CD4-positive, alpha-beta T cell treated with Interferon alpha-2 for 1 hour (primary cell): Measurements from ENCODE around the gene SOX2.

Experiments used
- DNase-seq, 2 donors: peaks; one replicate each; pipeline ENCODE4 v3.0.0-alpha.2; 2020 to 2022

The SOX2 gene

DNA sequence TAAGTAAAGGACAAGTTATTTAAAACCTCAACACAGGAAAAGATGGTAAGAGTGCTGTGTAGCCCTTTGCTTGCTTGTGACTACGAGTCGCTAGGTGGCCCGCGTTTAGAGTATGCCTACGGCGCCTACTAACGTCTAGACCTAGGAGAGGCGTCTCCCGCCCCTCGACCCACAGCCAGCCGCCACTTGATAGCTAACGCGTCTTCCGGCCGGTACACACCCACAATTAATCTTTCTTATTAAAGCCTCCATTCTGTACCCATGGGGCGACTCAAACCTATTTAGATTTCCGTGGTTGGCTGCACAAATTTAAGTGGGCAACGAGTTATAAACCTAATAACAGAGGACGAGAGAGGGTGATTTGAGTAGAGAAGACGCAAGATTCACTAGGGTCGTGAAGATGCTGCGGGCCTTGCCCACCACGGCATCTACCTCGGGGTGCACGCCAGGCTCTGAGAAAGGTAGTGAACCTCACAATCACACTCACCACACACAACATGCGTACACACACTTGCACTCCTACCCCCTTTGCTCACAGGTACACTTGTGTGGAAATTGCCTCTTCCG is 12.0 kb downstream of the SOX2 start:
- DNase-seq, result no peak

- no peak for DNase-seq
Observed at GRCh38 chr3:181724192-181724965, 12.7 kb downstream of the SOX2 start.

DNA sequence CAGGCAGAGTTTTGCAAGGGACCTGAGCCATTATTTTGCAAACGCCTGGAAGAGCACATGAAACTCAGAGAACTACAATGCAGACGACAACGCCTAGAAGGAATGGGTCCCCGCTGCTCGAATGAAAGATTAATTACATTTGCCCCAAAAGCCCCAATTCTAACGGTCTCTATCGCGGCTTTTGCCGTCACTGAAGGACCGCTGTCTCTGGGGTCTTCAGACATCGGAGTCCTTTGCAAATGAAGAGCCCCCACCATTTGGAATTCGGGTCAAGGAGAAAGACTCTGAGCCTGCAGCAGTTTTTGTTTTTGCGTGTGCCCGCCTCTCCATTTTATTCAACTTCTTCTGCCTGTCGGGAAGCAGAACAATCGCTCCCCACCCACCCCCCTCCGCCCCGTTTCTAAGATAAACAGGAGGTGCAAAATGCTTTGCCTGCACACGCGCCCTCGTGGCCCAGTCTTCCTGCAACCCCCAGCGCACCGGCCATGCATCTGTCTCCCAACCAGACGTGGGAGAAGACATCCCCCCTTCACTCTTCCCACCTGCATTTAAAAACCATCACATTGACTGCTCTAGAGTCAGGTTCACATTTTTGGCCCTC is 13.5 kb downstream of the SOX2 start:
- DNase-seq, result no peak

- DNase-seq, result no peak
Observed at GRCh38 chr3:181725830-181726229, 14.1 kb downstream of the SOX2 start.

- DNase-seq, result no peak
Observed at GRCh38 chr3:181726351-181727330, 14.9 kb downstream of the SOX2 start.

DNA sequence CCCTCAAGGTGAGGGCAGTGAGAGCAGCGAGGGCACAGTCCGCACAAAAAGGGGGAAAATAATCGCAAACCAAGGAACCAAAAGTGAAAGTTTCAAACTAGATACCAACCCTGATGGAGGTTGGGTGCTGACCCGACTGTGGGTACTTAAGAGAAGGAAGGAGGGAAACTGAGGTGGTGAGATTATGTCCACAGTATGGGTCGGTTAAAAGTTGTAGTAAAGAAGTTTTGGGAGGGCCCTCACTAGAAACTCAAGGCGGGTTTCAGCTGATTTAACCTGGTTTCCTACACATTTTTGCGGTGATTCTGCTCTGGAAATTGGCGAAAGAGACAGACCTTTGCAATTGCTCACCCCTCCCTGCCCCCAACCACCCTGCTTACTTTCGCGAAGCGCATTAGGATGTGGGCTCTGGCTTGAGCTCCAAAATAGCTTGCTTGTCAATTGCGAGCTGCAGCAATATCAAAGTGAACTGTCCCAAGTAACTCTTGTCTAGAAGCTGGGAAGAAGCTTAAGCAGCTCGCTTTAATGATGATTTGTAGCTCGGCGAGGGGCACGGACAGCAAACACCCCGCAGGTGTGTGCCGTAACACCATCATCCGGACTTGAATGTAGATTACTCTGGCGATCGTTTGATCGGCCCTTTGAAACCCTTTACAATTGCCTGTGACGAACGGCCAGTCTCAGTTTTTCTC is 15.8 kb downstream of the SOX2 start:
- DNase-seq, result no peak

- DNase-seq, result no peak
Observed at GRCh38 chr3:181728470-181729340, 17.0 kb downstream of the SOX2 start.

GRCh38 chr3:181729341-181729869 is 17.7 kb downstream of the SOX2 start:
- no peak for DNase-seq

DNA sequence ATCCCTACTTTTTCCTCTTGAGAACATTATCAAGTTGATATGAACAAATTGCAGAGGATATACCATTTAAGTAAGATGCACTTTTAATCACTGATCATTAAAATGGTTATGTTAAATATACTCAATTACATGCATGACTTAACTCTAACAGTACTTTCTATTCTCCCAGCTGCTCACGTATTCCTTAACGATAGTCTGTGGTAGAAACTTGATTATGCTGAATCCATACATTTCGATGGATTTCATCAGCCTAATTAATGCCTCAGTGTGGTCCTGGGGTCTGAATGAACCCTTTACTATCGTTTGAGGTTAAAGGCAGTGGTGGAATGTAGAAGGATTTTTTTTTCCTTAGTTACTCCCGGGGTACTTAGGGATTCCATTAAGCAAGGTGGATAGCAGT is 18.6 kb downstream of the SOX2 start:
- no peak for DNase-seq

- DNase-seq, result no peak
Observed at GRCh38 chr3:181730934-181731333, 19.2 kb downstream of the SOX2 start.

DNA sequence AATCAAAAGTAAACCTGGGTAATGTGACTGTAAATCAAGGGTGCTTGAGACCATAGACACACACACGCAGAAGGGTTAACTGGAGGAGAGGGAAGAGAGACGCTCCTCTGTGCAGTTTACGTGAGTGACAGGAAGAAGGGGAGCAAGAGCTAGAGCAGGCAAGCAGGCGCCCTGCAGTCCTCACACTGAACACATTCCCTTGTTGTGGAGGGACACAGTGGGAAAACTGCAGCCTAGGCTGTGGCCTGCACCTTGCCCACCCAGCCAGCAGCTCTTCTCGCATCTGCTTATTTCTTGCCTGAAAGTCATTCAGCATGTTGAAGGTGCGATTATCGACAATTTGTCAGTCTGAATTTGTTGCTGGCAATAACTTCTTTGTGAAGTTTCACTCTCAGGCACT is 24.2 kb downstream of the SOX2 start:
- no peak for DNase-seq

GRCh38 chr3:181738551-181738950 is 26.8 kb downstream of the SOX2 start:
- DNase-seq, result no peak

GRCh38 chr3:181739628-181740027 is 27.9 kb downstream of the SOX2 start:
- no peak for DNase-seq

DNA sequence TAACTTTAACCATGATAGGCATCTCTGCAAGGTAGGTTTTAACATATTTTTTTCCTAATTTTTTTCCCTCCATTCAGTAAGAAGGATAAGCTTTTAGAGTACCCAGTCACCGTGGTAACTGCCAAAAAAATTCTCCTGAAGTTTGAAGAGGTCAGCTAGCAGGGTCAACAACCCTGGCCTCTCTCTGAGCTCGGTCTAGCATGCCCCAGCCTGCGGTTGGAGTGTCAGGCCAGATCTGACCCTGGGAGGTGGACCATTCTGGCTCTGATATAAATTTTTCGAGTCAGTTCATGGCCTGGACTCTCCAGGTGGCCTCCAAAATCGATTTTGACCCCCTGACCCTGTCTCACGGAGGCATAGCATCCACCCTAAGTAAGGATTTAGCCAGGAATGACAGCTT is 29.7 kb downstream of the SOX2 start:
- DNase-seq, result no peak

- DNase-seq, result no peak
Observed at GRCh38 chr3:181752202-181752671, 40.5 kb downstream of the SOX2 start.

DNA sequence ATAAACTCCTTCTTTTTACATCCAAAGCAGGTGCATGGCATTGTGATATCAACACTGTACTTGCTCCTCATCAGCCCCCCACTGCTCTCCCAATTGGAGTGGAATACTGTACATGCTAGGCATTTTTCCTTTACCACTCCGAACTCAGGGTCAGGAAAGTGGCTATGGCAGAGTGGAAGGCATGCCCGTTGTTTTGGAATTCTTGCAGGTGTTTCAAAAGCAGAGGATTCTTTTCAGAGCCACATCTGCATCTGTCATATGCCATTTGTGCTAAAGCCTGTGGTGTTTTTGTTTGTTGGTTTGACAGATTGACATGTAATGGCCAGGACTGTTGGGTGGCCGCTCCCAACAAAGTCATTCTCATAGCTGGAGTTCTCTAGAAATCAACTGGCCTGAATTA is 41.7 kb downstream of the SOX2 start:
- DNase-seq, result no peak

DNA sequence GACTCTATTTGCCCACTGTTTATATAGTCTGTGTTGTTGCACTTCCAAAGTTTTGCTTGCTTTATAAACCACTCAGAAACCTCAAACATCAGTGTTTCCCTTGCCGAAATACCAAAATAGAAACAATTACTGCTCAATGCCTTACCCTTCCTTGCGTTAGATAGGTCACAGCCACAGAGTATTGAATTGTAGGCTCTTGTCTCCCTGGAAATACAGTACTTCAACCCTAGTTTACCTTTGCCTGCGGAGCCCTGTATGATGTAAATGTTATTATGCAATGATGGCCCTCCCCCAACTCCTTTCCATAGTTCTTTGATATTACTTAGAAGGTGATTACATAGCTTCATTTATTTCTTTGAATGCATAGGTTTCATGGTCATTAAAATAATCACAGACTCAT is 44.2 kb downstream of the SOX2 start:
- no peak for DNase-seq

DNA sequence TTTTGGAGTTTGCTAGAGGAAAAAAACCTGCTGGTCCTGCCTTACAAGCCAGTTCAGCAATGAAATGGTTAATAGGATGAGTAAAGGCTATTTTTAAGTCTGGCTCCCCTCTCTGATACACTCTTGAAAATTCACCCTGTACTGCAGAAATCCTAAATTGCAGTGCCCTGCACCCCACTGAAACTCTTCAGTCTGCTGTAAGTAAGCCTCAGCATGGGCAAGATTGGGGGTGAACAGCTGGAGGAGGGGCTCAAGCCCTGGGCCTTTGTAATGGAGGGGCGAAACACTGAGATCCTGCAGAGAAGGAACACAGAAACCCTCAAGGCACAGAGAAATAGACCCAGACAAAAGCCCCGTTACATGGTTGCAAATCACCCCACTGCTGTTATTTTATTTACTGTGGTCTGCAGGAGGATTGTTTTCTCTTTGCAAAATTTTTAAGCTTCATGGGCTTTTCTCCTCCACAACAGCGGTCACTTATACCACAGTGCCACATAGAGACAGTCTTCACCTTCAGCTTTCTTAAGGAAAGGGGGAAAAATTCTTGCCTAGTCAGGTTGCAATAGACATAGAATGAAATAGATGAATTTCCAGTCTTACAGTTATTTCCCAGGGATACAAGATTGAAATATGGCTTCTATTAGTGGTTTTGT is 45.0 kb downstream of the SOX2 start:
- no peak for DNase-seq

DNA sequence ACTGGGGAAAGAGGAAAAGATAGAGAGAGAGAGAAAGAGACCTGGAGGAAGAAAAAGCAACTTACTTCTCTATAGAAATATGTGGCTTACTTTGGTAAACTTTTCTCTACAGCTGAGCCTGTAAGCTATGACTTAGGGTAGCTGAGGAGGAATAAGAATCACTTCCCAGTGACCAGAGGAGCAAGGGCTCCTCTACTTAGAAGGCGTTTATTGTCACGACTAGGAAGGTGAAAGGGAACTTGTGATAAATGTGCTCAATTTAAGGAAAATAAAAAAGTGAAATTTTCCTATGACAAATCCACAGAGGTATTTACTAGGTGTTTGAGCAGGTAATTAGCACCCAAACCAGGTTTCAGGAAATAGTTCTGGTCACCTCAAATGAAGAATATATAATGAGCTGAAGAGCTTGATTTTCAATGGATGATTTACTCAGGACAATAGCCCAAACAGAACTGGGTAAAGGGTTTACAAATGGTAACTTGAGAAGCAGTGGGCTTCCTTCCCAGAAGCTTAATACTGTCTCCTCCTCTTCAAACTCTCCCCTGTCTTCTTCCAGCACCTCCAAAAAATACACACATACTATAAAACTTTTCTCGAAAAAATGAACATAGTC is 46.1 kb downstream of the SOX2 start:
- DNase-seq, result no peak

DNA sequence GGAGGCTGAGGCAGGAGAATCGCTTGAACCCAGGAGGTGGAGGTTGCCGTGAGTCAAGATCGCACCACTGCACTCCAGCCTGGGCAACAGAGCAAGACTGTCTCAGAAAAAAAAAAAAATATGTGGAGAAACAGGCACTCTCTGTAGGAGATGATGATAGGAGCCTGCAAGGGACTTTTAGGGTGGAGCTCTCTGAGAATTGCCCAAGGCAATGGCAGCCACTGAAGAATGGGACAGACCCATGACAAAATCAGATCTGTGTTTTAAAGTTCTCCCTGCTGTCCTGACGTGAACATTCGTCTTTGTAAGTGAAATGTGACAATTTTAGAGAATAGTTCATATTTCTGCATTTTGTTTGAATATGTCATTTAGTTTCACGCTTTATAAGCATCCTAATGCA is 50.2 kb downstream of the SOX2 start:
- DNase-seq, result no peak
